ENCODE results near the gene ICE2.

- TF ChIP-seq, protein P1, sequence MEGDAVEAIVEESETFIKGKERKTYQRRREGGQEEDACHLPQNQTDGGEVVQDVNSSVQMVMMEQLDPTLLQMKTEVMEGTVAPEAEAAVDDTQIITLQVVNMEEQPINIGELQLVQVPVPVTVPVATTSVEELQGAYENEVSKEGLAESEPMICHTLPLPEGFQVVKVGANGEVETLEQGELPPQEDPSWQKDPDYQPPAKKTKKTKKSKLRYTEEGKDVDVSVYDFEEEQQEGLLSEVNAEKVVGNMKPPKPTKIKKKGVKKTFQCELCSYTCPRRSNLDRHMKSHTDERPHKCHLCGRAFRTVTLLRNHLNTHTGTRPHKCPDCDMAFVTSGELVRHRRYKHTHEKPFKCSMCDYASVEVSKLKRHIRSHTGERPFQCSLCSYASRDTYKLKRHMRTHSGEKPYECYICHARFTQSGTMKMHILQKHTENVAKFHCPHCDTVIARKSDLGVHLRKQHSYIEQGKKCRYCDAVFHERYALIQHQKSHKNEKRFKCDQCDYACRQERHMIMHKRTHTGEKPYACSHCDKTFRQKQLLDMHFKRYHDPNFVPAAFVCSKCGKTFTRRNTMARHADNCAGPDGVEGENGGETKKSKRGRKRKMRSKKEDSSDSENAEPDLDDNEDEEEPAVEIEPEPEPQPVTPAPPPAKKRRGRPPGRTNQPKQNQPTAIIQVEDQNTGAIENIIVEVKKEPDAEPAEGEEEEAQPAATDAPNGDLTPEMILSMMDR (IDR thresholded peaks at IDR 0.05) = no peak
- TF ChIP-seq POLR2A (IDR thresholded peaks at IDR 0.05) (no peak), POLR2AphosphoS5 (IDR thresholded peaks at IDR 0.05) (no peak)
Measured at GRCh38 chr15:60525341-60526039, 46.5 kb upstream of the ICE2 start.

Measured in breast epithelium (tissue), 3 donors.